ENCODE results near the gene MRFAP1L1.

GRCh38 chr4:6663596-6664393 lies 45.9 kb downstream of the MRFAP1L1 start:
- TF ChIP-seq CTCF (IDR thresholded peaks at IDR 0.05) (no peak), POLR2AphosphoS5 (IDR thresholded peaks at IDR 0.05) (no peak), POLR2A (IDR thresholded peaks at IDR 0.05) (no peak), EP300 (IDR thresholded peaks at IDR 0.05) (no peak)

Data from upper lobe of left lung (tissue), 4 donors.